HG02763 (cell line): Measurements from ENCODE around the gene GLDC.
A peak's percentile ranks its signal among the peaks of the same experiment; 100 is the strongest.
"Not testable (repeated sequence)": the region's sequence is repeated elsewhere in the genome, so short reads cannot be mapped to it uniquely, and the experiment has no call there.

Experiments used
- ATAC-seq: cut with Tn5 transposase; IDR thresholded peaks from one replicate; pipeline ENCODE4 v1.9.1; 2021; ENCODE audit warnings: mild to moderate bottlenecking, moderate library complexity; ENCODE audit not compliant: unreplicated experiment

GLDC gene

GRCh38 chr9:6575324-6576034, 70.0 kb downstream of the GLDC start:
- peak; percentile 84 for ATAC-seq

DNA sequence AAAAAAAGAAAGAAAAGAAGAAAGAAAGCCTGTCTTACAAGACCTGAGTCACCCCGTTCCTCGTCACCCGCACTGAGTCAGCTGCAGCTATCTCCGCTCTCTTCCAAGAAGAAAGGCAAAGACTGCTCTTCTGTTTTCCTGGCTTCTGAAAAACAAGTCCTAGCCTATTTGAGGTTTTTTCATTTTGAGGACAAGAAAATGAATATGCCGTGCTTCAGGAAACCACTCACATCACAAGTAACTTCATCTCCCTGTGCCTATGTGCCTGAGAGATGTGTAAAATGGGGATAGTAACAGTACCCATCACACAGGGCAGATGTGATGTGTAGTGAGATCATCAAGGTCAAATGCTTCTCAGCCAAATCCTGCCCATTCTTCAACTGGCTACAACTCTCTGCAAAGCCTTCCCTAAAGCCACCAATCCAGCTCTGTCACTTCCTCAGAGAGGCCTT, 78.4 kb downstream of the GLDC start:
- no peak for ATAC-seq

GRCh38 chr9:6566409-6567139, 79.0 kb downstream of the GLDC start:
- peak; percentile 73 for ATAC-seq

DNA sequence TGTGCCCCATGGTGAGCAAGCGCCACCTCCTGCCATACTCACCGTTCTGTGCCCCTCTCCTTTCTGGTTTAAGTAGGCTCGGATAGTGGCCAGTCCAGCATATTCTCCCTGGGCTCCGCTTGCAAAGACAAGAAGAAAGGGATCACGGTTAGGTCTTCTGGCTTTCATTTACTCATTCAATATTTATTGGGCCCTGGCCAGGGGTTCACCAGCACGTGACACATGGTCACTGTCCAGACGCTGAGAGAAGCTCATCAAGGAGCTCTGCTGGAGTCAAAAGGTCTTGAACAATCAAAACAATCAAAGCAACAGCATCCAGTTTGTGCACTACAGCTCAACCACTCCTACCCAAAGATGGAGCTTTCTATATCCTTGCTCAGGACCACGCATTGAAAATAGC, 80.2 kb downstream of the GLDC start:
- no peak for ATAC-seq

DNA sequence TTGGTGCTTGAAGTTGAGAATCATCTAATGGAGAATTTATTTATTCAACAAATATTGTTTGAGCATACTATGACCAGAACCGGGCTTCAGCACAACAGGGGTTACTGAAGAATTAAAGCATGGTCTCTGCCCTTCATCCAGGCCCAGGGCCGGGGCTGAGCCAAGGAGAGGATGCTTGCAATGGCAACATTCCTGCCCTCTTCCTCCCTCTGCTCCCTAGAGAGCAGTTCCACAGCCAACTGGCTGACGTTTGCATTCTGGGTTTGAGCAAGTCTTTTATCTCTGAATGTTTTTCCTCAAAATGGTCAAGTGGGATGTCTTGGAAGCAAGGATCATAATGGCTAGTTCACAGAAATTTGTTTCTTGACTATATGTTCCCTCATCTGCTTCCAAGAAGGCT, 80.7 kb downstream of the GLDC start:
- no peak for ATAC-seq

DNA sequence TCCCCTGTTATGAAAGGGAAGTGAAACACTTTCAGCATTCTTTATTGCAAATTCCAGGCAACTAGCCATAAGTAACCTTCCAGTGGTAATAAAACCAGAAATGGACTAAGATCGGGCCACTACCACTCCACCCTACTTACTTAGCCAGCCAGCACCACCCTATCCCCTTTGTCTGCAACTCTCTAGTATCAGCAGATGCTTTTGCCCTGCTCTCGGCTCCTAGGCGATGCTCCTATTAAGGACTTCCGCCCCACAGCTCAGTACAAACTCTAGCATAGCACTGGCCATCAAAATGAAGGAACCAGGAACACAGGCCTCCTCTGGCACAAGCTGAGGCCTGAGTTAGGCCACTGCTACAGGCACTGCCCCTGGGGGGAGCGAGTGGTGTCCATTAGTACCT, 81.2 kb downstream of the GLDC start:
- ATAC-seq: no peak

- ATAC-seq: no peak
These were observed 82.6 kb downstream of the GLDC start for GRCh38 chr9:6562871-6563430.

- no peak for ATAC-seq
These were observed 83.3 kb downstream of the GLDC start for GRCh38 chr9:6562201-6562600.

DNA sequence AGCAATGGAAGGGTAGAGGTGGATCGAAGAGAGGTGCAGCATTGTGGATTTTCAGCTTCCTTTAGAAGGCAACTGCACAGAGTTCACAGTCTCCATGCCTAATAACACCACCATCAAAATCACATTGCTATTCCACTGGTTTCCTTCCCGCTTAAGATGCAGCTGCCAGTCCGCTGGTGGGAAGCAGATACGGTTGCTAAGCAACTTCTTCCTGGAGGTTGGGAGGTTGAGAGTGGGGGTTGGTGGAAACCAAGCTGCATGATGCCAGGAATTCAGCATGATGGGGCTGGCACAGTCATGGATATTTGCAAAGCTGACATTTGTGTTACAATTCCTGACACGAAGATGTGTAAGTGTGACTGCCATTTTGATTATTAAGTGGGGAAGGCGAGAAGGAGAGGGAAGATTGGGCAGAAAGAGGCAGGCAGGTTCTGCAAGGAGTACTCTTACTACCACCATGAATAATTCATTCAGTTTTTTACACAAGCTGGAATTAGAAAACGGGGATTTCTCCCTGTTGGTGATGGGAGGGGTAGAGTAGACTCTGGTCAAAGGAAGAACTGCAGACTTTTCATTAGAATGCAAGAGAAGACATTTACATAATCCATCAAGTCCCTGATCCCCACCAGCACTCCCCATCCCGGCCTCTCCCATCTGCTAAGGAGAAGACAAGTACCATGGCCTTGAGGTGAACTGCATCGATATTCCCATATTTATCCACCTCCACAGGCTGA, 87.5 kb downstream of the GLDC start:
- ATAC-seq: no peak

DNA sequence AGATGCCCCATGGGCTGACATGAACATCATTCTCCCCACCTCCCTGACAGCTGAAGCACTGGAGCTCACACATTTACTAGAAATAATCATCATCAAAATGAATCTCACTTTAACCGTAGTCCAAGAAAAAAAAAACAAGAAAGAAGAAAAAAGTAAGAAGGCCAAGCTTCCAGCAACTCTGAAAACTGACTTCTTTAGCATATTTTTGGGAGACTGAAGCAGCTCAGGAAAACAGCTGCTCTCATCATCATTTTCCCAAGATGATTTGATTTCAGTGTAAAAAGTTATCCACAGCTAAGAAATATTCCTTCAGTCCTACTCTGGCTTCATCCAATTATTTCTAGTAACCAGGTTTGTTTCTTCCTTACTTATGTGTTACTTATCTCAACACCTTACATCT, 91.7 kb downstream of the GLDC start:
- ATAC-seq: no peak

DNA sequence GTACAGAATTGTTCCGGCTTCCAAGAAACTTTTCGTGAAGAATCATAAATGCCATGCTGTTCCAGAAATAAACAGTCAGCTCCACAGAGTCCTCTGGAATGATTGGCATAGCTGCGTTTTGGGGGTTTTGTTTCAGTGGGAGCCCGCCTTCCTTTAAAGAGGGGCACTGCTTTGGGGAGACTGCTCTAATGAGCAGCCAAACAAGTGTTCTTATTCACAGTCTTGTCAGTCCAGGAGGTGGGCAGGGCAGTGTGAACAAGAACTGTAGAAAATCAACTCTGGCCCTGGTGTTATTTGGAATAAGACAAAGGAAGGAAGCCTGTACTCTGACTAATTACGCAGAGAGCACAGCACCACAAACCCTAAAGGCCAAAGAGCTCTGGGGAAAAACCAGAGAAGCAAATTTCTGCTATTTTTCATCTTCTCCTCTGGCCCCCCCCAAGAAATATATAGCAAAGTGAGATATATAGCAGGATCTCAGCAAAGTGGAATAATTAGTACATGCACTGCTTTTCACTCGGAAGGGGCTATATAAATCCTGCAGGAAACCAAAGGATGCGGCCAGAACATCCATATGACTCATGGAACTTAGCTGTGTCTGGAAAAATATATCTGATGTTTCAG, 92.9 kb downstream of the GLDC start:
- no peak for ATAC-seq

GRCh38 chr9:6552033-6552432, 93.5 kb downstream of the GLDC start:
- ATAC-seq: no peak

GRCh38 chr9:6551136-6551535, 94.4 kb downstream of the GLDC start:
- ATAC-seq: no peak

DNA sequence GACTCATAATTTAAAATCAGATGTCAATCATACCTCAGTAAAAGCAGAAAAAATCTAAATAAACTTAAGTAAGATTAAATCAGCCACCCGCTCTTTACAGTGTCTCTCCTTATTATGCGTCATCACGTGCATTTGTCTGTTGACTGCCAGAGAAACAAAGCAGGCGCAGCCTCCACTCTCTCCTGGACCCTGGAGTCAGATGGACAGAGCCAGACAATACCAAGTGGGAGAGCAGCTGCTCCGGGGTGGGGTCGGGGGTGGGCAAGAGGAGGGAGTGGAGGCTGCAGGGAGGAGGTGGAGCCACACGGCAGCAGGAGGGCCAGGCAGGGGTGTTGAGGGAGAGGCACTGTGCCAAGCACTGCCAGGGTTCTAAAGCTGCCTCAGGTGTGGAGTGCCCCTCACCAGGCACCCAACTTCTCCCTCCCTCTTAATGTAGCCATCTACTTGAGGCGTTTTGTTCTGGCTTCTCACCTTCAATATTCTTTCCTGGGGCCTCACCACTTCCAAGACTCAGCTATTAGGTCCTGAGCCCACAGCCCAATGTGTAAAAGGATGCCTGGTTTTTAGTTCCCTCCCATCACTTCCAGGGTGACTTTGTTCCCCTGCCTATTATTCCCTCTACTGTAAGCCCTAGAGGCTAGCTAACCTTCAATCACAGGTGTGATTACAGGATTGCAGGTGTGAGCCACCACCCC, 96.3 kb downstream of the GLDC start:
- ATAC-seq: no peak

DNA sequence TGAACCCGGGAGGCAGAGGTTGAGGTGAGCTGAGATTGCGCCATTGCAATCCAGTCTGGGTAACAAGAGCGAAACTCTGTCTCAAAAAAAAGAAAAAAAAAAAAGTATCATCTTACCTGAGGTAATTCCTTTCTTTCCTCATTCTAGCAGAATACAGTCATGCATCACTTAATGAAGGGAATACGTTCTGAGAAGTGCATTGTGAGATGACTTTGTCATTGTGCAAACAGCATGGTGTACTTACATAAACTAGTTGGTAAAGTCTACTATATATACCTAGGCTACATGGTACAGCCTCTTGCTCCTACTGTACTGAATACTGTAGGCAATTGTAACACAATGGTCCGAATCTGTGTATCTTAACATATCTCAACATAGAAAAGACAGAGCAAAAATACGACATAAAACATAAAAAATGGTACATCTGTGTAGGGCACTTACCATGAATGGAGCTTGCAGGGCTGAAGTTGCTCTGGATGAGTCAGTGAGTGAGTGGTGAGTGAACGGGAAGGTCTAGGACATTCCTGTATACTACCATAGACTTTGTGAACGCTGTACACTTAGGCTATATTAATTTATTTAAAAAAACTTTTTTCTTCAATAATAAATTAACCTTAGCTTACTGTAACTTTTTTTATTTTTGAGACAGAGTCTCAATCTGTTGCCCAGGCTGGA, 100.4 kb downstream of the GLDC start:
- ATAC-seq: no peak

DNA sequence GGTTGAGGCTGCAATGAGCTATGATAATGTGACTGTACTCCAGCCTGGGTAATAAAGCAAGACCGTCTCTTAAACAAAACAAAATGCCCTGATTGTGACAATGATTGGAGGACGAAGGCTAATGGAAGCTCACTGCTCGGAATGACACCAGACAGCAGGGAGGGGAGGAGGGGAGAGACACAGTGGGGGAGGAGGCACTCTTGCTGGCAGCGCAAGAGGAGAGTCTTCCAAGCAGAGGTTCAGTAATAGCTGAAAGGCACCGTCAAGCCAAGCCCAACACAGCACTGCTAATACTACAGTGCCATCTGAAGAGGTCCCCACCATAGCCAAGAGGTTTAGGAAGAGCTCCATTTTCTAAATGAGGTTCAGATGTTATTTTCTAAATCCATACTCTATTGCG, 102.3 kb downstream of the GLDC start:
- ATAC-seq: no peak

GRCh38 chr9:6542617-6543016, 102.9 kb downstream of the GLDC start:
- not testable (repeated sequence) for ATAC-seq

DNA sequence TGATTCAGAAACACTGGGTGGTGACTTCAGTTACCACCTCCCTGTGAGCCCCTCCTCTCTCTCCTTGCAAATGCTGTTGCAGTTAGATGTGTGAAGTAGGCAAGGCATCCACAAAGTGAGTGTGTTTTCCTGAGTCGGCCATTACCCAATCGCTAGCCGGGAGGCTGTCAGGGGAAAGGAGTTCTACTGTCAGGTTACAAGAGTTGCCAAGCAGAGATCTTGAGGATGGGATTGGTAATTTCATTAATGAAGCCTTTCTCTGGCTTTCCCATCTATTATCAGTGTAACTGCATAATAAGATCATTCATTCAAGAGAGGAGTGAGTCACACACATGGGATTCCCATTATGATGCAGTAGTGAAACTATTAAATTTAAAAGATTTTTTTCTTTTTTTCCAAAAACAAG, 106.9 kb downstream of the GLDC start:
- no peak for ATAC-seq

- ATAC-seq: no peak
These were observed 109.9 kb downstream of the GLDC start for GRCh38 chr9:6535594-6535993.
